ENCODE data around the gene PDLIM5. TPM values are rescaled to one million over a fixed set of nuclear protein-coding genes. Genes with fewer than 3 reads are reported as not detected.

Gene PDLIM5
- total RNA-seq, 1 experiment from 2014 or later = 158 TPM

GRCh38 chr4:94516999-94517398, 65.3 kb downstream of the PDLIM5 start:
- TF ChIP-seq, protein P1, sequence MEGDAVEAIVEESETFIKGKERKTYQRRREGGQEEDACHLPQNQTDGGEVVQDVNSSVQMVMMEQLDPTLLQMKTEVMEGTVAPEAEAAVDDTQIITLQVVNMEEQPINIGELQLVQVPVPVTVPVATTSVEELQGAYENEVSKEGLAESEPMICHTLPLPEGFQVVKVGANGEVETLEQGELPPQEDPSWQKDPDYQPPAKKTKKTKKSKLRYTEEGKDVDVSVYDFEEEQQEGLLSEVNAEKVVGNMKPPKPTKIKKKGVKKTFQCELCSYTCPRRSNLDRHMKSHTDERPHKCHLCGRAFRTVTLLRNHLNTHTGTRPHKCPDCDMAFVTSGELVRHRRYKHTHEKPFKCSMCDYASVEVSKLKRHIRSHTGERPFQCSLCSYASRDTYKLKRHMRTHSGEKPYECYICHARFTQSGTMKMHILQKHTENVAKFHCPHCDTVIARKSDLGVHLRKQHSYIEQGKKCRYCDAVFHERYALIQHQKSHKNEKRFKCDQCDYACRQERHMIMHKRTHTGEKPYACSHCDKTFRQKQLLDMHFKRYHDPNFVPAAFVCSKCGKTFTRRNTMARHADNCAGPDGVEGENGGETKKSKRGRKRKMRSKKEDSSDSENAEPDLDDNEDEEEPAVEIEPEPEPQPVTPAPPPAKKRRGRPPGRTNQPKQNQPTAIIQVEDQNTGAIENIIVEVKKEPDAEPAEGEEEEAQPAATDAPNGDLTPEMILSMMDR (IDR thresholded peaks at IDR 0.05; ENCODE audit: unreplicated experiment) = no peak
- H3K4me3 Mint-ChIP-seq (ENCODE audit: unreplicated experiment) = no peak overlapping the region
- DNase-seq (ENCODE audit: unreplicated experiment) = peak; percentile 96
- H3K27ac Mint-ChIP-seq (ENCODE audit: low read depth, unreplicated experiment) = peak overlapping the region; percentile 86
- peaks cover 28% of the 10 kb centered on the region for H3K4me1 Mint-ChIP-seq (ENCODE audit: insufficient read depth, unreplicated experiment)
- H3K9me3 Mint-ChIP-seq (ENCODE audit: unreplicated experiment) = peaks cover 14% of the 10 kb centered on the region
- BruUV-seq (replicated peaks) = no TSS peak
- POLR2A ChIA-PET = interaction anchor here (0.6 to 6.4 kb wide), 7 partner anchors 8 to 429 kb away, joined by 3 to 47 read pairs (median 5); partner anchors contain the start of gene PDLIM5
- H3K27me3 Mint-ChIP-seq (ENCODE audit: insufficient read depth, unreplicated experiment) = no peaks in the 10 kb centered on the region
- H3K36me3 Mint-ChIP-seq (ENCODE audit: insufficient read depth, unreplicated experiment) = peaks cover 28% of the 10 kb centered on the region
- CTCF ChIA-PET = interaction anchor here (1.2 to 1.6 kb wide), 2 partner anchors 11 to 110 kb away, joined by 3 read pairs; no protein-coding TSS in a partner anchor
- intact Hi-C loops (cut with micrococcal nuclease) = no loop called here

GRCh38 chr4:94517492-94517891, 65.8 kb downstream of the PDLIM5 start:
- intact Hi-C loops (cut with micrococcal nuclease) = no loop called here
- Mint-ChIP-seq H3K27ac (ENCODE audit: low read depth, unreplicated experiment) (peak overlapping the region; percentile 86), H3K9me3 (ENCODE audit: unreplicated experiment) (peaks cover 14% of the 10 kb centered on the region), H3K4me1 (ENCODE audit: insufficient read depth, unreplicated experiment) (peaks cover 28% of the 10 kb centered on the region), H3K36me3 (ENCODE audit: insufficient read depth, unreplicated experiment) (peaks cover 26% of the 10 kb centered on the region), H3K4me3 (ENCODE audit: unreplicated experiment) (no peak overlapping the region), H3K27me3 (ENCODE audit: insufficient read depth, unreplicated experiment) (no peaks in the 10 kb centered on the region)
- TF ChIP-seq, protein P1 (IDR thresholded peaks at IDR 0.05; ENCODE audit: unreplicated experiment) = no peak
- POLR2A ChIA-PET = interaction anchor here (0.6 to 6.4 kb wide), 7 partner anchors 9 to 428 kb away, joined by 3 to 47 read pairs (median 5); partner anchors contain the start of gene PDLIM5
- DNase-seq (ENCODE audit: unreplicated experiment) = no peak
- BruUV-seq (replicated peaks) = TSS peak; percentile 20
- CTCF ChIA-PET = interaction anchor here (1.2 to 1.6 kb wide), 2 partner anchors 11 to 111 kb away, joined by 3 read pairs; no protein-coding TSS in a partner anchor

DNA sequence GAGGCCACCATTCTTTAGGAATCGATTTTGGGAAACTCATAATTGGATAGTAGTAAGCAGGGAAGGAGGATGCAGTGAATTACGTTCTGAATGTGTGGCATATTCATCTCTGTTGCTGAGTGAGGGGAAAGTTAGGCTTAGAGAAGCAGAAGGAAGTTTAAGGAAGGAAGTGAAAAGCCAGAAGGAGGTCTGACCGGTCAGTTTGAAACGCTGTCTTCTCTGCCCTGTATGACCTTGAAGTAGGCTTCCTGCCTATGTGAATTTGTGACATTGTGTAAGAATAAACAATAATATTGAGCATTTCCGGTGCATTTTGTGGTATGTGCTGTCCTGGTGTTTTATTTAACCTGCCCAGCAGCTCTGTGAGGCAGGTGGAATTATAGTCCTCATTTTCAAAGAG, 67.3 kb downstream of the PDLIM5 start:
- Mint-ChIP-seq H3K9me3 (ENCODE audit: unreplicated experiment) (no peaks in the 10 kb centered on the region), H3K4me1 (ENCODE audit: insufficient read depth, unreplicated experiment) (peaks cover 38% of the 10 kb centered on the region), H3K27me3 (ENCODE audit: insufficient read depth, unreplicated experiment) (no peaks in the 10 kb centered on the region), H3K27ac (ENCODE audit: low read depth, unreplicated experiment) (peak overlapping the region; percentile 86), H3K36me3 (ENCODE audit: insufficient read depth, unreplicated experiment) (peaks cover 18% of the 10 kb centered on the region), H3K4me3 (ENCODE audit: unreplicated experiment) (no peak overlapping the region)
- POLR2A ChIA-PET = interaction anchor here (0.7 to 6.4 kb wide), 2 partner anchors 66 to 543 kb away, joined by 3 to 47 read pairs; partner anchors contain the start of gene PDLIM5
- no peak for DNase-seq (ENCODE audit: unreplicated experiment)
- intact Hi-C loops (cut with micrococcal nuclease) = no loop called here
- TF ChIP-seq, protein P1 (IDR thresholded peaks at IDR 0.05; ENCODE audit: unreplicated experiment) = no peak
- no TSS peak for BruUV-seq (replicated peaks)
- CTCF ChIA-PET = interaction anchor here (1.2 to 1.5 kb wide), 2 partner anchors 109 to 112 kb away, joined by 3 to 5 read pairs; no protein-coding TSS in a partner anchor

DNA sequence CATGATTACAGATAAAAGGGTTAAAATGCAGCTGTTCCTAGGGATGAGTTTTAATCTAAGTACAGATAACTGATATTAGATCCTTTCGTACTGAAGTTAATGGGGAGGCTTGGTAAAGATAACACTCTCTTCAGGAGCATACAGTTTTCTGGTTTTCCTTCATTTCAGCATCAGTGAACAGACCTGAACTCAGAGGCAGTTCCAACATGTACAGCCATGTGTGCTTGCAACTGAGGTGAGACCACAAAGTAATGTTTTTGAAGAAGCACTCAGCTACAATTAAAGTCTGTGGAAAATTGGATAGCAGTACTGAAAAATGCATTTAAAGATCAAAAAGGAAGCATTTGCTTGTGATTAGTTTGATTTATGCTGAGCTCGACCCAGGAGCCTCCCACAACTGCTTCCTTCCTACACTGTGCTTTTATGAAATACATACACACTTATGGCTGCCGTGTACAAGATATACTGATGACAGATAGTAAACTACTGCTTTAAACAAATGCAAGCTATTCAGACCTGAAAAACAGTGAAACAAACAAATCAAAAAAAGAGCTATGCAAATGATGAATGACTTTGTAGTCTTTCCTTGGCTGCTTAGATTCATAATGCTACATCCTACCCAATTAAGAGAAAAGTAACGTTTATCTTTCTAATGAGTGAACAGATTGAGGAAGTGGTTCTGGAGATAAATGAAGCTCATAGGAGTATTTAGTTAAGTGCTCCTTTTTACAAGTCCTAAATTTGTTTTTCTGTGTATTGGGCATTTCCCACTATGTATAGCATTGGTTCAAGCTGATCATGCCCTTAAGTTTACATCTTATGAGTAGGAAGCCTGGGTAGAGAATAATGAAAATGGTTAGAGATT, 68.4 kb downstream of the PDLIM5 start:
- no peaks in the 10 kb centered on the region for H3K27me3 Mint-ChIP-seq (ENCODE audit: insufficient read depth, unreplicated experiment)
- H3K36me3 Mint-ChIP-seq (ENCODE audit: insufficient read depth, unreplicated experiment) = peaks cover 20% of the 10 kb centered on the region
- intact Hi-C loops (cut with micrococcal nuclease) = no loop called here
- H3K4me3 Mint-ChIP-seq (ENCODE audit: unreplicated experiment) = no peak overlapping the region
- TF ChIP-seq, protein P1 (IDR thresholded peaks at IDR 0.05; ENCODE audit: unreplicated experiment) = no peak
- H3K4me1 Mint-ChIP-seq (ENCODE audit: insufficient read depth, unreplicated experiment) = peaks cover 33% of the 10 kb centered on the region
- H3K27ac Mint-ChIP-seq (ENCODE audit: low read depth, unreplicated experiment) = peak overlapping the region; percentile 86
- DNase-seq (ENCODE audit: unreplicated experiment) = no peak
- POLR2A ChIA-PET = interaction anchor here (0.6 to 6.4 kb wide), 8 partner anchors 10 to 67 kb away, joined by 3 to 47 read pairs (median 4); partner anchors contain the start of gene PDLIM5
- CTCF ChIA-PET = interaction anchor here (0.6 to 1.5 kb wide), 9 partner anchors 12 to 113 kb away, joined by 3 to 7 read pairs (median 4); no protein-coding TSS in a partner anchor
- no peaks in the 10 kb centered on the region for H3K9me3 Mint-ChIP-seq (ENCODE audit: unreplicated experiment)
- no TSS peak for BruUV-seq (replicated peaks)

Measured in MCF 10A (cell line).